Suprapubic skin (tissue), 3 donors: ENCODE data around the gene CYP26B1.

Experiments
- EP300 ChIP-seq: sonication (generic); formaldehyde crosslinking; IDR thresholded peaks from one replicate; pipeline ENCODE4 v1.6.1; 2017; ENCODE audit warnings: antibody characterized with exemption
- TF ChIP-seq, protein P1 (sequence below), 2 donors: fragments of 200-600 bp in 1 of 2; fragments of 450-650 bp in 1 of 2; sonication (generic) in 1 of 2; IDR thresholded peaks; one replicate each; pipeline ENCODE4 v1.5.1; 2016 to 2019; ENCODE audit warnings: antibody characterized with exemption in 2 of 2, mild to moderate bottlenecking in 1 of 2, moderate library complexity in 1 of 2

DNA sequence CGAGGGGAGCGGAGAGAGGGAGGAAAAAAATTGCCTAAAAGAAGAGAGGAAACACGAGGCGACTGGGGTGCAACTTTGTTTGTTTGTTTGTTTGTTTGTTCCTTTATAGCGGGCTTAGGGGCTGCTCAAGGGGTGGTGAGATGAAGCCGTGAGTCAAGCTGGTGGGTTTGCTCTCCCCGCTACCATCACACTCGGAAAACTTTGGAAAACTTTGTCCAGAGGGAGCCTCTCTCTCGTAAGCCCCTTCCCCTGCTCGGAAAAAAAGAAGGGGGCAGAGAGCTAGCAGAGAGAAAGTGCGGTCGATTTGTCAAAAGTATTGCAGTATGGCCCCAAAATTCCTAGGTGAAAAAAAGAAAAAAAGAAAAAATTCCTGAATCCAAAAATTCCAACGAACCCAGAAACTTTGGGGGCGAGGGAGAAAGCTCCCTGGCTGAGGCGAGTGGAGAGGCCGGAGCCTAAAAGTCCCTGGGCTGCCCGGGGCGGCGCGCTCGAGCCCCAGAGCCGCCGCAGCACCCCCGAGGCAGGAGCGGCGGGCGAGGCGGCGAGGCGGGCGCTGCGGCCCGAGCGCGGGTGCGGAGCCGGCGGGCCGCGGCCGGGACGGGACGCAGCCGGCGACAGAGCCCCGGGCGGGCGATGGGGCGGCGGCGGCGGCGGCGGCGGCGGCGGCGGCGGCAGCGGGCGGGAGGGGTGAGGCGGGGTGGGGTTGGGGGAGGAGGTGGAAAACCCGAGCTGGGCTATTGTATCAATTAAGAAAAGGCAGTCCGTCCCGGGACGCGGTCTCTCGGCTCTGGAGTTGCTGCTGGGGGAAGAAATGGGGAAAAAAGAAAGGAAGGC is 558 bp upstream of the CYP26B1 start:
- TF ChIP-seq, protein P1, sequence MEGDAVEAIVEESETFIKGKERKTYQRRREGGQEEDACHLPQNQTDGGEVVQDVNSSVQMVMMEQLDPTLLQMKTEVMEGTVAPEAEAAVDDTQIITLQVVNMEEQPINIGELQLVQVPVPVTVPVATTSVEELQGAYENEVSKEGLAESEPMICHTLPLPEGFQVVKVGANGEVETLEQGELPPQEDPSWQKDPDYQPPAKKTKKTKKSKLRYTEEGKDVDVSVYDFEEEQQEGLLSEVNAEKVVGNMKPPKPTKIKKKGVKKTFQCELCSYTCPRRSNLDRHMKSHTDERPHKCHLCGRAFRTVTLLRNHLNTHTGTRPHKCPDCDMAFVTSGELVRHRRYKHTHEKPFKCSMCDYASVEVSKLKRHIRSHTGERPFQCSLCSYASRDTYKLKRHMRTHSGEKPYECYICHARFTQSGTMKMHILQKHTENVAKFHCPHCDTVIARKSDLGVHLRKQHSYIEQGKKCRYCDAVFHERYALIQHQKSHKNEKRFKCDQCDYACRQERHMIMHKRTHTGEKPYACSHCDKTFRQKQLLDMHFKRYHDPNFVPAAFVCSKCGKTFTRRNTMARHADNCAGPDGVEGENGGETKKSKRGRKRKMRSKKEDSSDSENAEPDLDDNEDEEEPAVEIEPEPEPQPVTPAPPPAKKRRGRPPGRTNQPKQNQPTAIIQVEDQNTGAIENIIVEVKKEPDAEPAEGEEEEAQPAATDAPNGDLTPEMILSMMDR (IDR thresholded peaks at IDR 0.05): no peak
- TF ChIP-seq EP300: no peak
